GM06990 (cell line): ENCODE data around the gene MAG.

Experiments
- DNase-seq: peaks from one replicate; pipeline ENCODE4 v3.0.0-alpha.2; 2011; ENCODE audit not compliant: insufficient read length; ENCODE audit errors: extremely low read depth
- H3K27me3 ChIP-seq: replicated peaks from 2 replicates; pipeline ENCODE4 v1.6.0; 2011; ENCODE audit warnings: low read length; ENCODE audit not compliant: control insufficient read depth, insufficient read depth
- H3K36me3 ChIP-seq: 2 replicates; pipeline ENCODE4 v1.5.1; 2011; ENCODE audit warnings: low read length; ENCODE audit not compliant: control insufficient read depth, insufficient read depth
- H3K4me3 ChIP-seq: replicated peaks from 2 replicates; pipeline ENCODE4 v1.5.1; 2011; ENCODE audit warnings: low read depth, mild to moderate bottlenecking, control low read depth, low read length
- TF ChIP-seq, protein P1 (sequence below): IDR thresholded peaks from 2 replicates; pipeline ENCODE4 v1.5.1; 2011; ENCODE audit warnings: low read length, control low read depth, mild to moderate bottlenecking, inconsistent platforms; ENCODE audit not compliant: insufficient read depth, poor library complexity, severe bottlenecking

MAG gene

DNA sequence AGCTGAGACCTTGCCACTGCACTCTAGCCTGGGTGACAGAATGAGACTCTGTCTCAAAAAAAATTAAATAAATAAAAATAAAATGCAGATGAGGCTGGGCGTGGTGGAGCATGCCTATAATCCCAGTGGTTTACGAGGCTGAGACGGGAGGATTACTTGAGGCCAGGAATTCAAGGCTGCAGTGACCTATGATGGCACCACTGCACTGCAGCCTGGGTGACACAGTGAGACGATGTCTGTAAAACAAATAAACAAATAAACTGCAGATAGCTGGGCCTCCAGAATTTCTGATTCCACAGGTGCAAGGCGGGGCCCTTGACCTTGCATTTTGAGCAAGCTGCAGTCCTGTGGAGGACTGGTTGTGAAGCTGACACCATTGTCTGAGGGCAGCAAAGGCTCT is 3.1 kb upstream of the MAG start:
- no peaks in the 10 kb centered on the region for H3K27me3 ChIP-seq
- H3K4me3 ChIP-seq, result no peak overlapping the region
- no peaks in the 10 kb centered on the region for H3K36me3 ChIP-seq
- DNase-seq, result no peak
- TF ChIP-seq, protein P1, sequence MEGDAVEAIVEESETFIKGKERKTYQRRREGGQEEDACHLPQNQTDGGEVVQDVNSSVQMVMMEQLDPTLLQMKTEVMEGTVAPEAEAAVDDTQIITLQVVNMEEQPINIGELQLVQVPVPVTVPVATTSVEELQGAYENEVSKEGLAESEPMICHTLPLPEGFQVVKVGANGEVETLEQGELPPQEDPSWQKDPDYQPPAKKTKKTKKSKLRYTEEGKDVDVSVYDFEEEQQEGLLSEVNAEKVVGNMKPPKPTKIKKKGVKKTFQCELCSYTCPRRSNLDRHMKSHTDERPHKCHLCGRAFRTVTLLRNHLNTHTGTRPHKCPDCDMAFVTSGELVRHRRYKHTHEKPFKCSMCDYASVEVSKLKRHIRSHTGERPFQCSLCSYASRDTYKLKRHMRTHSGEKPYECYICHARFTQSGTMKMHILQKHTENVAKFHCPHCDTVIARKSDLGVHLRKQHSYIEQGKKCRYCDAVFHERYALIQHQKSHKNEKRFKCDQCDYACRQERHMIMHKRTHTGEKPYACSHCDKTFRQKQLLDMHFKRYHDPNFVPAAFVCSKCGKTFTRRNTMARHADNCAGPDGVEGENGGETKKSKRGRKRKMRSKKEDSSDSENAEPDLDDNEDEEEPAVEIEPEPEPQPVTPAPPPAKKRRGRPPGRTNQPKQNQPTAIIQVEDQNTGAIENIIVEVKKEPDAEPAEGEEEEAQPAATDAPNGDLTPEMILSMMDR, result no peak

DNA sequence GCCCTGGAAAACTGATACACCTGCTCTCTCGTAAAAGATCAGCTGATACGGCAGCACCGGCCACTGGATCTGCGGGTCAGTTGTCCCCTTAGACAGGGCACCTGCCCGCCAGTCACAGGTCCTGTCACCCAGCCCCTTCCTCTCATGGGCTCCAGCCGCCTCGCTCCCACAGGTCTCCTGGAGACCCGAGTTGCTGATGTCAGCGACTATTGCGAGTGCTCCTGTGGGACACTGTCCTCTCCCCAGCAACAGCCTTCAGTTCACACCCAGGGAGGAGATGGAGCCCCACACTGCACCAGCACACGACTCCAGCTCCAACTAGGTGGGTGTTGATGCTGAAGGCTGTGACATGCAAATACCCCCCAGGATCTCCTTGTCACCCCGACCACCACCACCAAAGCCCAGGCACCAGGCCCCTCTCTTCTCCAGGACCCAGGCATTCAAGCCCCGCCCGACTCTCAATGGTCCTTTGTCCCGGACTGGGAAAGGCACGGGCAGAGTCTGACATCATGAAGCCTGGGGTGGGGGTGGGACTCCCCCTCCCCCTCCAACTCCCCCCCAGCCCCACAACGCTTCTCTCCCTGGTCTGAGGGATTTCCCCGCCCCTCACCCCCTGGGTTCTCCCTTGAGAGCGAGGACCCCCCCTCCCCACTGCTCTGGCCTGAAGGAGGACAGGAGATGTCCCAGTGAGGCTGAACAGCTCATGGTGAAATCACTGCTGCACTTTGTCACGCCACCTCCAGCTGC is 1.4 kb upstream of the MAG start:
- no peaks in the 10 kb centered on the region for H3K27me3 ChIP-seq
- H3K4me3 ChIP-seq, result no peak overlapping the region
- DNase-seq, result no peak
- no peaks in the 10 kb centered on the region for H3K36me3 ChIP-seq
- TF ChIP-seq, protein P1, result no peak

DNA sequence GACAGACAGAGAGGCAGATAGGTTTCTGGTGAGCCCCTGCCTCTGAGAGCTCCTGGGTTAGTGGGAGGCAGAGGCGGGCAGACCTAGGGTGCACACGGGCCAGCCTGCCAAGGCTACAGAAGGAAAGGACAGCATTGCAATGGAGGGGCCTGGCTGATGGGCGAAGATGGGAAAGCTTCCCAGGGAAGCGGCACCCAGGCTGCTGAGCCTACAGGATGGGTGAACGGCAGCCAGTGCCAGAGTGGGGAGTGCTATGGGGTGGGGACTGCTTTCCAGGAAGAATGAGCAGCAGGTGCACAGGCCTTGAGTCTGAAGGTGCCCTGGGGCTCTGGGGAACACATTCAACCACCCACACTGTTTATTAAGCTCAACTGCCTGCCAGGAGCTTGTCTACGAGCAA is 702 bp upstream of the MAG start:
- no peak for DNase-seq
- H3K4me3 ChIP-seq, result no peak overlapping the region
- H3K36me3 ChIP-seq, result no peaks in the 10 kb centered on the region
- no peaks in the 10 kb centered on the region for H3K27me3 ChIP-seq
- TF ChIP-seq, protein P1, result no peak

DNA sequence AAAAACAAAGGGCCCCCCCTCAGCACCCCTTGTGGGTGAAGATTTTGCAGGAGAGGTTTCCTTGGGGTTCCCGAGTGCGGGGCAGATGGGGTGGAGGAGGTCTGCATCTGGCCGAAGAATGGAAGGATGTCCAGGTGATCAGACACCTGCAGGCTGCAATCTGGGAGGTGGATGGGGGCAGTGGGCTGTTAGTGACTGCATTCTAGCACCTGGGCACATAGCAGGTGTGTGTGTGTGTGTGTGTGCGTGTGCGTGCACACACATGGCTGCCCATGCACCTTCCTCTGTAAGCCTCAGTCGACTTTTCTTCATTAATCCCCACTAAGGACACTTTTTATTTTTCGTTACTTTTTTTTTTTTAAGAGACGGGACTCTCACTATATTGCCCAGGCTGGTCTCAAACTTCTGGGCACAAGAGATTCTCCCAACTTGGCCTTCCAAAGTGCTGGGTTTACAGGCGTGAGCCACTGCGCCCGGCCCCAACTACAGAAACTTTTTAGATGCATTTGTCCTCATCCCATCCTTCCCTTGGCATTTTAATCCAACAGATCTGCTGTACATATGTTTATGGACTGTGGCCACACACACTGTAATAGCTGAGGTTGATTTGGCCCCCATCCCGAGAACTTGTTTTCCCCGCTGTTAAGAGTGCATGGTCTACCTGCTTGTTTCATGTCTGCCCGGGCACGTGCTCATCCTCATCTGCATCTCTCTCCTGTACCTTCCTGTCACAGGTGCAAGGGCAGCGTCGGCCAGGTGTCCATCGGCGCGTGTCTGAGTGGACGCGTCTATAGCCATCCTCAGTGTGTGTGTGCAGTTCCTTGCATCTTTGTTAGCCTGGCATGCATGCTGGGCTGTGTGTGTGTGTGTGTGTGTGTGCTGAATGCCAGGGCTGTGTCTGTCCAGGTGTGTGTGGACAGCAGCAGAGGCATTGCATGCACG is 731 bp downstream of the MAG start:
- H3K4me3 ChIP-seq, result no peak overlapping the region
- H3K27me3 ChIP-seq, result no peaks in the 10 kb centered on the region
- no peaks in the 10 kb centered on the region for H3K36me3 ChIP-seq
- TF ChIP-seq, protein P1, result no peak
- no peak for DNase-seq

GRCh38 chr19:35293363-35293739 is 1.4 kb downstream of the MAG start:
- Histone ChIP-seq H3K36me3 (no peaks in the 10 kb centered on the region), H3K4me3 (no peak overlapping the region), H3K27me3 (no peaks in the 10 kb centered on the region)
- DNase-seq, result no peak
- TF ChIP-seq, protein P1, result no peak
